NCI-H1694 (cell line): ENCODE data around the gene TMPRSS4.
"Not testable (repeated sequence)": the region's sequence is repeated elsewhere in the genome, so short reads cannot be mapped to it uniquely, and the experiment has no call there.

Source experiments
- DNase-seq: peaks from one replicate; lab custom pipeline; 2025; lab: John Stamatoyannopoulos, UW

Gene TMPRSS4

DNA sequence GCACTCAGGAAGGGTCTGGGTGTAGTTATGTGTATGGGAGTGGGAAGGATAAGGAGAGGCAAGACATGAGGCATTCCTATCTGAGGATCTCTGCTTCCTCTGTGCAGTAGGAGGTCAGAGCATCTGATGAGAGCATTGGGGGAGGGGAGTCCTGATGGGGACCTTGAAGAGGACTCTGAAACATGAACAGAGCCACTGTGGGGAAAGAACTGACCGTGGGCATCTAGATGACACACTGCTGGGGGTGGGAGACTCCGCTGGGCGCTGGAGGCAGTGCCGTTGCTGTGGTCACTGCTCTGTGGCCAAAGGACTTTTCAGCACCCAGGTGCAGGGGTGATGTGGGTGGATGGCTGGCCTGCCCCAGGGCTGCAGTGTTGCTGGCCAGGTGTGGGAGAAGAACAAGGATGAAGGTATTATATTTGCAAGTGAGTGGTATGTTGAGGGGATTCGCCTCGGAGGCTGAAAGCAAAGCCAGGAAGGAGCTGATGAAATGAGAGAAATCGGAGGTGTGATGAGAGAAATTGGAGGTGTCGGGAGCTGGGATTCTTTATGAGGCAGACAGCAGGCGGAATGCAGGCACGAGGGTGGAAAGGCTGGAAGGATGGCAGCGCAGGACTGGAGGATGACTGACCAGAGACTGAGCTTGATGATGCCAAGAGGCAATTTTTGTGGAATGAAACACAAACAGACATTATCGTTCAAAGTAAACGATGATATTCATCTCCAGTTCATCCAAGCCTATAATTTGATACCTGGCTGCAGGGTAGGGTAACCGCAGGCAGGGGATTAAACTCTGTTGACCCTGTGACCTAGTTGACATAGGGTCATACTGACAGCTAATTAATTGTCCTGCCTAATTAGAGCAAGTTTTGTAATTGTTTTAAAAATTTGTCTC, 19.4 kb upstream of the TMPRSS4 start:
- DNase-seq: no peak

DNA sequence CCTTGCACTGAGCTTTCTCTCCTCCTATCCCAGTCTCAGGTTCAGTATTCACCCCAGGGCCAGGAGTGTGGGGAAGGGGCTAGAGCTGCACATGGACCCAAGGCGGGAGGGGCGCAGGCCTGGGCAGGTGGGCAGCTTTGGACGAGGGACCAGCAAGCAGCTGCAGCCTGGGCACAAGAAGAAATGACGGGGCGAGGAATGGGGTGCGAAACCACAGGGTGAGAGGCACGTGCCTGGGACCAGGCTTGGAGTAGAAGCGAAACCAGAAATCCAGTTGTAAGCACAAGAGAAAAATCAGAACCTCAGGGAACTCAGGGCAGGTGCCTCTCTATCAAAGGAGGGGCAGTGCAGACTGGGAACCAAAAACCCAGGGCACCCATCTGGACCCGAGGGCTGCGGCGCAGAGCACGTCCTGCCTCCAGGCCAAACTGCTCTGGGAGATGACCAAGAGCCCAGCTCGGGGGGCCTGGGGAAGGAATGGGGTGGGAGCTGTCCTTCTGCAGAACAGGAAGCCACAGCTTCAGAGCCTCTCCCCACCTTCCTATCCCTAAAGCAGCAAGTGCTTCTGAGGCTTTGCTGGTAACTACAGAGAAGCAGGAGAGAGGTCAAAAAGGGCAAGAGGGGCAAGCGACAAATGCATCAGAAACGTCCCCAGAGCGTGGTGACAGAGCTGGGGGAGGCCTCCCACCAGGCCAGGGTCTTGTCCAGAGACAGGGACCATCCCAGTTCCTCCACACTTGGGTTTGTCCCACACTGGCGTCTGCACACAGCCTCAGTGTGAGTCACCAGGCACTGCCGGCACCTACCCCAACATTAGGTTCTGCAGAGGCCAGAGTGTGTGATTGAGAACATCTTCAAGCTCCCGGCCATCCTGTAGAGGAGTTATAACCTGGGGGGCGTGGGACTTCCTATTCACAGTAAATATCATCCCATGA, 18.3 kb upstream of the TMPRSS4 start:
- no peak for DNase-seq

DNA sequence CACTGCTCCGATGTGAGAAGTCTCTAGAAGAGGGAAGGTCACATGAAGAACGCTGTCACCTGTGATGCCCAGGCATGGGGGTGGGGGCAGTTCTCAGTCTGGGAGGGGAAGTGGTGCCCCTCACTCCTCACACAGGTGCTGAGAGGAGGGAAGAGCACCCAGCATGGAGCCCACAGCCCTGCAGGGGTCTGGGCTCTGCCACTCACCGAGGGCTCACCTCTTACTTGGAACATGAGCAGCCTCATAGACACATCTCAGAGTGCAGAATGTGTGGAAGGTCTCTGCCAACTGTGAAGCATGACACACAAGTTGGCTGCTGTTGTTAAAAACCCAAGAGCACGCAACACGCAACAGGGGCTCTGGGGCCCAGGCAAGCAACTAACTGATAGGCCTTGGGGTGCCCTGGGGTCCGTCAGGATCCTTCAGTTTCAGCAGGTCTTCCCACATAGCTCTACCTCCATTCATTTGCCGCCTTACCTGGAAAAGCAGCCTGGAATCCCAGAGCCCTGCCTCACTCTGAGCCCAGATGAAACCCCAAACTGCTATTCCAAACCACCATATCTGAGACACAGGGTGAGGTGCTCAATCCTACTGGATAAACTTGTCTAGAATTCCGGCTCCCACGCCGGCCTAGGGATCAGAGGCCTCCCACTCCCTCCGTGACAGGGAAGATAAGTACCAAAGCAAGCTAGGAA, 17.5 kb upstream of the TMPRSS4 start:
- DNase-seq: no peak

DNA sequence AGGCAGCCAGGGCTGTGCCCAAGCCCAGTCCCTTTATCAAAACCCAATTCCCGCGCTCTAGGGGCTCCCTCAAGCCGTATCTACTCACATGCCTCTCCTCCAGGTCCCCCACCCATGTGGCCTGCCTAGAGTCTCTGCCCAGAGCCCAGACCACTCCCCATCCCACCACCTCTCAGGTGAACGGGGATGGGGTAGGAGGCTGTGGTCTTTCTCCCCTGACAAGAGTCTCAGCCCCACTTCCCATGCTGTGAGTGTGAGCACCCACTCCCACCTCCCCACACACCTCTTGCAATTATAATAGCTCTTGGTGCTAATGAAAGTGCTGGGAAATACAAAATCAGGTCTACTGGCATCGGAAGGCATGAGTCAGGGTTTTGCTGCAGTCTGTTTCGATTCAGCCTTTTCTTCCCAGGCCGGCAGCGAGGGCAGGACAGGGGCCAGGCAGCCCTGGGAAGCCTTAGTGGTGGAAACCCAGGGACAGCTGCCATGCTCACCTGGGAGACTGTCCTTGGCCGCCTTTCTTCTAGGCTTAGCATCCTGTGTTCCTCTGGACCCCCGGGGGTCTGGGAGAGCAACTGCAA, 16.7 kb upstream of the TMPRSS4 start:
- no peak for DNase-seq

DNA sequence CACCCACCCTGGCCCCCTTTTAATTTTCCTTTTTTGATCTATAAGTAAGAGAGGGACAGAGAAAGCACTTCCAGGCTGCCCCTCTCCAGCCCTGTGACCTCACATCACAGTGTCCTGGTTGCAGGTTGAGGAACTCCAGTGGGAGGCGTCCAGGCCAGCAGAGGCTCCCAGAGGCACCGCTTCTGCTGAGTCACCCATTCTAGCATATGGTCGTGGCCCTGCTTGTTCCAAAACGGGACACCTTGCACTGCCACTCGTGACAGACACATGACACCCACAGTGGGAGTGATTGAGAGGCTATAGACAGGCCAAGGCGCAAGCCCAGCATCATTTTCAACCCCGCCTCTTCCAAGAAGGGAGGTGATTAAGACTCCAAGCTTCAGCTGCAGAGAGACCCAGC, 16.0 kb upstream of the TMPRSS4 start:
- no peak for DNase-seq

DNA sequence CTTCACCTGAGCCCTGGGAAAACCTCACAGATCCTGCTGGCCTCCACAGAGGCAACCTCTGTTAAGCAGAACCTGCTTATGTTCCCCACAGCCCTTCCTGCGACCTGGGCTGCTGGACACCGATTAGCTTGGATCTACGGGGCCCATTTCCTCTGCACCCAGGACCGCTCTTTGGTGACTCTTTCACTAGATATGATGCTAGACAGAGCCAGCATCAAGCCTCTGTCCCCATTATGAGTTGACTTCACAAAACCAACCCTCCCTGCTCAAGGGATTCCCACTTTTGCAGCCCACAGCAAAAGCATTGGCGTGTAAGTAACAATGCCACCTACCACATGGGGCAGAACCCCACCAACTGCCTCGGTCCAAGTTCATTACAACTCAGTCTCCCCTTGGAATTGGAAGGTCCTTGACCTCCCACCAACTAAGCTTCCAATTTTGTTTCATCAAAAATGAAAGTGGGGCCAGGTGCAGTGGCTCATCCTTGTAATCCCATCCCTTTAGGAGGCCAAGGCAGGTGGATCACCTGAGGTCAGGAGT, 15.2 kb upstream of the TMPRSS4 start:
- DNase-seq: no peak

DNA sequence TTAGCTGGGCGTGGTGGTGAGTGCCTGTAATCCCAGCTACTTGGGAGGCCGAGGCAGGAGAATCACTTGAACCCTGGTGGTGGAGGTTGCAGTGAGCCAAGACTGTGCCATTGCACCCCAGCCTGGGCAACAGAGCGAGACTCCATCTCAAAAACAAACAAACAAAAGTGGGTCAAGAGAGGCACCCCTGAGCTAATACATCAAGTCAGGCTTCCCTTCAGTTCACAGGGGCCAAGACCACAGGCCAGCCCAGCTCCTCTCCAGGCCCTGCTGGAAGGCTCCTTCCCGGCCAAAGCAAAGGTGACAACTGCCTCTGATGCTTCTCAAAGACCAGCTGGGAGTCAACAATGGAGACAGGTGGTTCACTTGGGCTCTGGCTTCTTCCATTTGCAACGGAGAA, 14.7 kb upstream of the TMPRSS4 start:
- DNase-seq: not testable (repeated sequence)

DNA sequence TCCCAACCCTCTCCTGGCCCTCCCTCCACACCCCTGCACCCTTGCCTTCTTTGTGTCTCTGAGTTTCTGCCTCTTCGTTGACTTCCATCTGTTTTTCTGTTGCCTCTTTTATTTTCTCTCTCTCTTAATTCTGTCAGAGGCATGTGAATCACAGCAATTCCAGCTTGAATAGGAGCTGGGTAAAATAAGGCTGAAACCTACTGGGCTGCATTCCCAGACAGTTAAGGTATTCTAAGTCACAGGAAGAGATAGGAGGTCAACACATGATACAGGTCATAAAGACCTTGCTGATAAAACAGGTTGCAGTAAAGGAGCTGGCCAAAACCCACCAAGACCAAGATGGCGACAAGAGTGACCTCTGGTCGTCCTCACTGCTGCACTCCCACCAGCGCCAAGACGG, 14.2 kb upstream of the TMPRSS4 start:
- DNase-seq: not testable (repeated sequence)

DNA sequence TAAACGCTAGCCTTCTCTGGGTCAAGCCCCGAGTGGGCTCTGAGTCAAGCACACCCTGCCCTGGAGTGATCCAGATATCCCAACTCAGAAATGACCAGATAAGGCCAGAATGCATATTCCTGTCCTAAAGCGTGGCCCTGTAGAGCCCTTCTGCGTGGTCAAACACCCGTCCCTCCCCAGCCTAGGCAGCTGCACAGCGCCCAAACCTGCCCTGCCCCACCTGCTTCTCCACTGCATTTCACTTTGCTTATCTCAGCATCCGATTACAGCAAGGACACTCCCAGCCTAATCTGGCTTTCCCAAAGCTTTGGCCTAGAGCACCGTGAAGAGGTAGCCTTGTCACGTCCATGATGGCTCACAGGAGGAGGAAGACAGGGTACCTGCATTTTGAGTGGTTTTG, 11.9 kb upstream of the TMPRSS4 start:
- no peak for DNase-seq

DNA sequence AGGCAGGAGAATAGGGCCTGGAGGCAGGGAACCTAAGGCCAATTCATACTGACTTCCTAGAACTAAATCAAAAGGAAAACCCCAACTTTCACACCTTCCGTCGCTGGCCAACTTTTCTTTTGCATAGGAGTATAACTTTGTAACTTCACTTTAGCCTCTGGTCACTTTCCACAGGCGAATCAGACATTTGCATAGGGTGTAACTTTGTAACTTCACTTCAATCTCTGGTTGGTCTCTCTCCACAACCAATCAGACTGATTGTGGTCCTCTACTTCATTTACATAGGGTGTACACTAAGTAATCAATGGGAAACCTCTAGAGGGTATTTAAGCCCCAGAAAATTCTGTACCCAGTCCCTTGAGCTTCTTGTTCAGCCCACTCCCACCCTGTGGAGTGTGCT, 11.5 kb upstream of the TMPRSS4 start:
- no peak for DNase-seq

DNA sequence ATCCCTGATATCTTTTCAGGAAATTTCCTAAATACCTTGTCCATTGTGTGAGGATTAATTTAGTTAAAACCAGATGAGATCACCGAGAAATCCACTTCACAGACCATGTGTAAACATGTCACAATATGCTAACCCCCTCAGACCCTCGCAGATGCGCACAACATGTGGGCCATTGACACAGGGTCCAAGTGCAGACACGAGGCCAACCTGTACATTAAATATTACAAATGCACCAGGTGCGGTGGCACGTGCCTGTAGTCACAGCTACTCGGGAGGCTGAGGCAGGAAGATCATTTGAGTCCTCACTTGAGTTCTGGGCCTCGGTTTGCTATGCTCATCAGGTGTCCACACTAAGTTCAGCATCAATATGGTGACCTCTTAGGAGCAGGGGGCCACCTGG, 9.9 kb upstream of the TMPRSS4 start:
- no peak for DNase-seq

DNA sequence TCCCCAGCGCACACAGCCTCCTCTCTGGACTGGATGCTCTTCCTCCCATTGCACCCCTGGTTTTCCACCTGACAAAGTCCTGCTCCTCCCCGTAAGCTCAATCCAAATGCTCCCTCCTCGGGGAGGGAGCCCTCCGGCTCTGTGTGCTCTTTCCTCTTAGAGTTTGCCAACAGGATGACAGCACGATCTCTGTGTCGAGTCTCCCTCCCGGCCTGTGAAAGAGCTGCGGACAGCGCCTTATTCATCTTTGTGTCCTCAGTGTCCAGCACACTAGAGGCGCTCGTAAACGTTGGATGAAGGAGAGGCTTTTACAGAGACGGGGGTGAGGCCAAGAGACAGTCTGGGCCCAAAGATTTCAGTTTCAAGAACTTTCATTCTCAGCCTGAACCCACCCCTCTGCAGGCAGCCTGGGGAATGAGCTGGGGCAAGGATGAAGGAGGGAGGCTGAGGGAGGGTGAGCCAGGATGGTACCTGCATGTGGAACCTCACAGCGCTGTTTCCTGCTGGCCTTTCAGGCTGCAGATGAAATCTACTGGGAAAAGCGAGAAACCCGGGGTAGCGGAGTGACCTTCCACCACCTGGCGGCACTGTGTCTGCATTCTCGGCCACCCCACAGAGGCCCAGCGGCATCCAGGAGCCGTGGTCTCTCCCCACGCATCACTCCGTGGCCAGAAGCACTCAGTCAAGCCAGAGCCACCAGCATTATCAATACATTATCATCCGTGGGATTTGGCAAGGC, 8.5 kb upstream of the TMPRSS4 start:
- no peak for DNase-seq

DNA sequence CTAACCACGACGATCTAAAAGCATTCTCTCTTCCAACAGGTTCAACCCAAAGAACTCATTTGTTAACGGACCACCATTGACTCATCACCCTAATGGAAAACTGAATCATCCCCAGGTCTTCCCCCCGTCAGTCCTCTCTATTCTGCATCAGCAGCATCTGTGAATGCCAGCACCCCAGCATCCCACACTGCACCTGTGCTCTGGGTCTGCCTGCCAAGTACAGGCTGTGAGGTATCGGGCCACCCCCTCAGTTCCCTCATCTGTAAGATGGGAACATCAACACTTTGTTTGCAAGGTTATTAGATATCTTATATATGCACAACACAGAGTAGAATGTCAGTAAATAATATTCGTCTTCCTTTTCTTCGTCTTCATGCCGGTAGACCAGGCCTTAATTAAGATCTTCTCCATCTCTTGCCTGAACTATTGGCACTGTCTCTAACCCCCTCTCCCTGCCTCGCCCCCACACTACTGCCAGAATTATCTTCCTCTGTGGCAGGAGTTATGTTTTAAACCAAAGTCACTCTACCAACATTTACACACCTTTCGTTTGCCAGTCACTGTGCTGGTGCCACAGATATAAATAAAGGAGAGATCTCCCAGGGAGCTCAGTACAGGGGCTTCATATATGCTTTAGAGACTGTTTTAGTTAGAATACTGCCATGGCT, 7.8 kb upstream of the TMPRSS4 start:
- DNase-seq: no peak

DNA sequence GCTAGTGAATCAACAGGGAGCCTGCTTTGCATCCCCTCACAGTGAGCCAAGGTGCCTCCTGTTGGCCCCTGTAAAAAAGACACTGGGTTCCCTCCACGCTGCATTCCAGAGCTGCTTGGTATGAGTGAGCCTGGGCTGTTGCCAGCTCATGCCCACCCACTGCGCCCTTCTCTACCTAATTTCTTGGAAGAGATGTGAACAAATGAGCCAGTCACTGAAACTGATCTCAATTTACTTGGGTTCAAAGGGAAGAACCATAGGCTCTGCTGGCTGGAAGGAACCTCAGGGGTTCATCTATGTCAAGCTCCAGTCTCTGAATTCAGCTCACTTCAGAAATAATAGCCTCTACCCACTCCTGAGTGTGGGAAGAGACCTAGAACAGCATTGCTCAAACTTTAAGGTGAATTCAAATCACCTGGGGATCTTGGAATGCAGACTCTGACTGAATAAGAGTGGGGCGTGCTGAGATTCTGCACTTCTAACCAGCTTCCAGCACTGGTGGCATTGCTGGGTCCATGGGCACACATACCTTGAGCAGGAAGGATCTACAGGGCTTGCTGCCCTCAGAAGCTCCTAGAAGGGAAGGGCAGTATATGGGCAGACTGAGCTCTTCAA, 5.4 kb upstream of the TMPRSS4 start:
- DNase-seq: no peak

DNA sequence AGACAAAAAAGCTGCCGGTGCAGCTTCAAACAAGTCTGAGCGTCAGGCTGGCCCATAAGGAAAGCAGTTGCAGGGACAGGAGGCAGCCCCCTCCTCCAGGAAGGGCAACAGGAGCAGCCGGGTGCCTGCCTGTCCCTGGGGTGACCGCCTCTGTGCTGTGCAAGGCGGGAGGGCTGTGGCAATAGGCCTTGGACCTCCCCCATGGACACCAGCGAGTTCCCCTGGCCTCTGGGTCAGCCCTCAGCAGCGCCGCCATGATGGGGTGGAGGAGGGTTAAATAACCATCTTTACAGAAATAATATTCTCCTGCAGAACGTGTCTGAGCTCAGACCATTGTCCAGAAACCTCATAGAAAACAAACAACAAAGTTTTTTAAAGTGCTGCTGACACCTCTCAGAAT, 3.3 kb upstream of the TMPRSS4 start:
- DNase-seq: no peak

DNA sequence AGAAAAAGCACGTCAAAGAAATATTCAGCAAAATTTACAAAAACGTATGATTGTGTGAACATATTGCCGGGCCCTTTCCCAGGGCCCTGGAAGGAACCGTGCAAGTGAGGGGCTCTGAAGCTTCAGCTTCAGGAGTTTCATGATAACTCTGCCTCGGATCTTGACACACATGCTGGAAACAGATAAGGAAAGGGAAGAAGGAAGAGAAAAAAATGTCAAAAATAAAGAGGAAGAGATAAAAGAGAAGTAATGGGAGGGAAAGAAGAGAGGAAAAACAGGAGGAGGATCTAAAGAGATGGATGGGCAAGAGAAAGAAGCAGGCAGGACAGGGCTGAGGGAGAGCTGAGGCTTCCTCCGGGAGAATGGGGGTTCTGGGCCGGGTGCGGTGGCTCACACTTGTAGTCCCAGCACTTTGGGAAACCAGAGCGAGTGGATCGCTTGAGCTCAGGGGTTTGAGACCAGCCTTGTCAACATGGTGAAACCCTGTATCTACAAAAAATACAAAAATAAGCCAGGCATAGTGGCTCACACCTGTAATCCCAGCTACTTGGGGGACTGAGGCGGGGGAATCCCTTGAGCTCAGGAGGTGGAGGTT, 2.7 kb upstream of the TMPRSS4 start:
- no peak for DNase-seq

DNA sequence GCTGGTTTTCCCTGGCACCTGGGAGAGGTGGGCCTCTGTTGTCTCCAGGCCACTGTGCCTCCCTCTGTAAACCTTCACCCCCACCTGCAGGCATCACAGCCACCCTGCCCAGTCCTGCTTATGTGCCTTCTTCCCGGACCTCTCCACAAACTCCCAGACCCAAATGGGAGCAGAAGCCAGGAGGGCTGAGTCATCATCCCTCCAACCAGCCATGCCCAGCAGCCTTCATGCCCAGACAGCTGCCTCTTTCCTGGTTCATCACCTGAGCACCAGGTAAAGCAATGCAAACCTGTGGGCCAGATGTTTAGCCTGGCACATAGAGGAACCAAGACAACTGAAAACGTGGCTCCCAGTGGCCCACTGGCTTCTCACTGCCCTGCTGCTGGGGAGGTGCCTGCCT, 2.1 kb upstream of the TMPRSS4 start:
- no peak for DNase-seq

DNA sequence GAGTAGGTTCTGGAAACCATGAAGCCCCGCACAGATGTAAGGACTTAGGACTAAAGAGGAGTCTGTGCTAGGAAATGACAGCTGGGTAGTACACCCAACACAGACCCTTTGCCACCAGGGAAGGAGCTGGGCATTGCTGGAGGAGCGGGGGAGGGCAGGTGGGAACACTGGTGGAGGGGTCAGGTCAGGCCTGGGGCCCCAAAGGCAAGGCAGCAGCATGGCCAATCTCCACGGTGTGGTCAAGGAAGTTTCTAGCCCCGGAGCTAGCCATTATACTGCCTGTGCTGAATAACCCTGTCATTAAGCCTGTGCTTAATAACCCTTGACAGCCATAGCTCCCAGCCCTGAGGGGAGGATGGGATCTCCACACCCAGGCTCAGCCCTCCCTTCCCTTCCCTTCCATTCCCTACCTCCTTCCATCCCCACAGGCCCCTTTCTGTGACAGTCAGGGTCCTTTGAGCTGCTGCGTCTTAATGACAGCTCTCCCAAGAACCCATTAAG, 2.1 kb downstream of the TMPRSS4 start:
- DNase-seq: no peak

DNA sequence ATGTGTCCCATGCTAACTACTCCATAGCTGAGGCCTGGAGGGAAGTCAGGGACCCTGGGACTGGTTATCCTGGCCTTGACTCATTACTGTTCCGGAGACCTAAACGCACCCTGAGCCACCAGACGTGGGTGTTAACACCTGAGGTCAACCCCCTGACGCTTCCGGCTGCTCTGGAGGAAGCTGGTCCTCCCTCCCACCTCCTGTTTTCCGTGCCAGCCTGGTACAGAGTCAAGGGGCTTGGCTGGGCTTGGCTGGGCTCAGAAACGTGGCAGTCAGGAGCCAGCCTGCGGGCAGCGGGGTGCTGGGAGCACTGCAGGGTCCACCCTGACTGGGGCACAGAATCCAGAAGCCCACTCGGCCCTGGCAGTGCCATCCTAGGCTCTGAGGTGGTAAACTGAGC, 2.6 kb downstream of the TMPRSS4 start:
- no peak for DNase-seq
